Measurements from ENCODE around the gene ERGIC1. TPM values are rescaled to one million over a fixed set of nuclear protein-coding genes. Genes with fewer than 3 reads are reported as not detected.

The ERGIC1 gene
- total and polyA plus RNA-seq, 2 of the 8 experiments (the other 6 are each of a cell fraction or from before 2014, with no cell fraction given) = 95.3 to 106 TPM

GRCh38 chr5:172796306-172796705 is 37.7 kb upstream of the ERGIC1 start (continued):
- TF ChIP-seq RAD21 (IDR thresholded peaks at IDR 0.05 in 1 of 2, conservative IDR thresholded peaks at IDR 0.05 in 1 of 2; ENCODE audit: low read depth in 2 of 2, low read length in 2 of 2) (no peak), CREB1 (IDR thresholded peaks at IDR 0.05) (no peak)
